Measurements from ENCODE around the gene SLC7A1. TPM values are rescaled to one million over a fixed set of nuclear protein-coding genes. Genes with fewer than 3 reads are reported as not detected.

Gene SLC7A1
- total and polyA plus RNA-seq, 2 of the 13 experiments (the other 11 are each of a cell fraction or from before 2014, with no cell fraction given): 14.5 to 15.3 TPM

GRCh38 chr13:29587645-29588044 is 7.8 kb downstream of the SLC7A1 start:
- TF ChIP-seq NAIF1 (CRISPR knock-in tag; IDR thresholded peaks at IDR 0.05; ENCODE audit: borderline replicate concordance): no peak
- intact Hi-C loops (cut with micrococcal nuclease; ENCODE audit: unreplicated experiment) (no loop called here), in situ Hi-C loops (cut with HindIII; ENCODE audit: extremely low pct_ligation_motif_present, low pct_unique_long_range_greater_than_20kb) (no loop called here)
- Histone ChIP-seq H3K4me3 (replicated peaks in 1 of 3; ENCODE audit: insufficient read depth in 1 of 3, low read depth in 2 of 3, low read length in 3 of 3) (no peak overlapping the region), H3K27ac (ENCODE audit: extremely low read length, insufficient read depth, low read length) (no peak overlapping the region), H3K9me3 (ENCODE audit: low read length) (no peaks in the 10 kb centered on the region), H4K20me1 (ENCODE audit: insufficient read depth, low read length) (peaks cover 74% of the 10 kb centered on the region), H3K36me3 (replicated peaks in 1 of 2; ENCODE audit: control insufficient read depth in 1 of 2, insufficient read depth in 2 of 2, low read length in 2 of 2) (peaks cover 2 to 38% of the 10 kb centered on the region in 2 experiments; a peak in 4 of 5 replicates), H3K4me2 (ENCODE audit: low read depth, low read length) (no peak overlapping the region), H3K79me2 (ENCODE audit: insufficient read depth, low read length) (peaks cover 100% of the 10 kb centered on the region), H3K9ac (ENCODE audit: insufficient read depth, low read depth, low read length) (no peak overlapping the region), H2AFZ (ENCODE audit: low read length) (no peak overlapping the region), H3K4me1 (ENCODE audit: insufficient read depth, low read length) (peaks cover 69% of the 10 kb centered on the region), H3K27me3 (ENCODE audit: control insufficient read depth in 1 of 2, insufficient read depth in 2 of 2, low read length in 2 of 2) (no peaks in the 10 kb centered on the region)
- CTCF ChIA-PET (ENCODE audit: low intra/inter-chr PET ratio, low total read pairs): no interaction called here
- POLR2A ChIA-PET: no interaction called here
- no peak for ATAC-seq
- no TSS peak for BruUV-seq (replicated peaks)
- DNase-seq (ENCODE audit: low spot score): no peak
- FAIRE-seq: no peak
- 97% methylated on average over 5 of the region's 7 CpGs for WGBS (ENCODE audit: low lambda C conversion rate)

GRCh38 chr13:29583073-29583785 is 12.3 kb downstream of the SLC7A1 start:
- peaks cover 0 to 23% of the 10 kb centered on the region in 2 experiments; a peak in 4 of 5 replicates for H3K36me3 ChIP-seq (replicated peaks in 1 of 2; ENCODE audit: control insufficient read depth in 1 of 2, insufficient read depth in 2 of 2, low read length in 2 of 2)
- no peak overlapping the region for H3K4me2 ChIP-seq (ENCODE audit: low read depth, low read length)
- no peak overlapping the region for H3K27ac ChIP-seq (ENCODE audit: extremely low read length, insufficient read depth, low read length)
- ATAC-seq (no peak; the same call in 2 of the 3 replicates), FAIRE-seq (no peak), DNase-seq (ENCODE audit: low spot score) (no peak)
- H3K9me3 ChIP-seq (ENCODE audit: low read length): no peaks in the 10 kb centered on the region
- peaks cover 98% of the 10 kb centered on the region for H3K79me2 ChIP-seq (ENCODE audit: insufficient read depth, low read length)
- peaks cover 59% of the 10 kb centered on the region for H4K20me1 ChIP-seq (ENCODE audit: insufficient read depth, low read length)
- intact Hi-C loops (cut with micrococcal nuclease; ENCODE audit: unreplicated experiment): no loop called here
- in situ Hi-C loops (cut with HindIII; ENCODE audit: extremely low pct_ligation_motif_present, low pct_unique_long_range_greater_than_20kb): no loop called here
- 98% methylated on average over 7 of the region's 7 CpGs for WGBS (ENCODE audit: low lambda C conversion rate)
- no TSS peak for BruUV-seq (replicated peaks)
- ChIA-PET CTCF (ENCODE audit: low intra/inter-chr PET ratio, low total read pairs) (no interaction called here), POLR2A (no interaction called here)
- H3K4me1 ChIP-seq (ENCODE audit: insufficient read depth, low read length): peaks cover 67% of the 10 kb centered on the region
- no peak overlapping the region for H3K4me3 ChIP-seq (replicated peaks in 1 of 3; ENCODE audit: insufficient read depth in 1 of 3, low read depth in 2 of 3, low read length in 3 of 3)
- H3K27me3 ChIP-seq (ENCODE audit: control insufficient read depth in 1 of 2, insufficient read depth in 2 of 2, low read length in 2 of 2): no peaks in the 10 kb centered on the region
- TF ChIP-seq ELF4 (CRISPR knock-in tag; IDR thresholded peaks at IDR 0.05; ENCODE audit: borderline replicate concordance): no peak
- H3K9ac ChIP-seq (ENCODE audit: insufficient read depth, low read depth, low read length): no peak overlapping the region
- H2AFZ ChIP-seq (ENCODE audit: low read length): no peak overlapping the region
